HG02759 (cell line): ENCODE measurements around the gene DNAH2.

Source experiments
- ATAC-seq: cut with Tn5 transposase; IDR thresholded peaks from one replicate; pipeline ENCODE4 v1.9.1; 2021; ENCODE audit warnings: mild to moderate bottlenecking, moderate library complexity; ENCODE audit not compliant: unreplicated experiment

DNAH2 gene

DNA sequence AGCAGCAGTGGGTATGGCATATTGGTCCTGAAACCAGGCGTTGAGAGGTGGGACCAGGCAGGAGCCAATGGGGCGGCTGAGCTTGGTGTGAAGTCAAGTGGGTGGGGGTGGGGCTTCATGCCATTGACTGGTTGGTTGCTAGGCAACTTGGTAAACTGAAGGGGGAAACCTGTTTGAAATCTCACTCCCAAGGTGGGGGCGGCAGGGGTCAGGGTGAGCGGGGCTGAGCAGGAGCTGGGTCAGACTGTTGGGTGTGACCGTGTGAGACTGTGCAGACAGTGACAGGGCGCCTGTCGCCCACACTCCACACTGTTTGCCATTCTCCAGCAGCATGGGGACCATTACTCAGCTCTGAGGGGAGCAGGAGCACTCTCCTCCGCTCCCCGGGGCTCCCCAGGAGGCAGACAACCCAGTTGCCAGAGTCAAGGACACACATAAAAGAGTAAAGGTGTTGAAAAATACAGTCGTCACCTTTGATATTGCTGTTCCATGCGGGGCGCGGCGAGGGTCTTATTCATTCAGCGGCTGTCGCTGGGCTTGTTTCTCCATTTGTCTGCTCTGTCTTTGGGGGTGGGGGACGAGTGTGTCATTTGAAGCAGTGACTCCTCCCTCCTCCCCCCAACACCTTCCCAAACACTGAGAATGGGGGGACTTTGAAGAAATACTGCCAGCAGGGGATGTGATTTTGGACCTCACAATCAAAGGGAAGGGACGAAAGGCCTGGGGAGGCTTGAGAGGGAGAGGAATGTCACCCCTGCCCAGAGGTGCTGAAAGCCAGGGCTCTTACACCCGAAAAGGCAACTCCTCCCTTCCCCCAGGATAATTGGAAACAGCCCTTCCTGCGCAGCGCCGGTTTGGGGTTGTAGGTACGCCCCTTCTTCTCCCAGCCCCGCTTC, 13.7 kb upstream of the DNAH2 start:
- no peak for ATAC-seq

DNA sequence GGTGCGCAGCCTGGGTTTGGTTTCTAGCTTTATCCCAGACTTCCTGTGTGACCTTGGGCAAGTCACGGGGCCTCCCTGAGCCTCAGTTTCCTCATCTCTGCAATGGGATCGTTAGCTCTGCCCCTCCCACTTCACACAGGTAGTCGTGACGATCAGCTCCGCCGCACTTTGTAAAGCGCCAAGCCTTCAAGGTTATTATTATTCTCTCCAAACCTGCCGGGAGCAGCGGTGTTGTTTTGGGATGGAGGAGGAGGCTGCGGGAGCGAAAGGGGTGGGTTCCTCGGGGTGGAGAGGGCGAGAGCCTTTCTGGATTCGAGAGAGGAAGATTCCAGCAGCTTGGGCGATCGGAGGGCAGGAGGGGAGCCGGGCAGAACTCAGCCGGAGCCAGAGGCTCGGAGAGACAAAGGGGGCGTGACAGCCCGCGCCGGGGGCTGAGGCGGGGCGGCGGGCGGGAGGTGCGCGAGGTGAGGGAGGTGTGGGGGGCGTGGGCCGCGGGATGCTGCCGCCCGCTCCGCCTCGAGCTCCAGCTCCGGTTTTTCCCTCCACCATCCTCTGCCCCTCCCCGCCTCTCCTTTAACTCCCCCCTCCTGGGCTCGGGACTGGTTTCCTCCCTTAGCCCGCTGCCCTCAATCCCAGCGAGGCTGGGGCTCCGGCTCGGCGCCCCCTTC, 12.8 kb upstream of the DNAH2 start, which contains the start of gene EFNB3:
Gene EFNB3, plus strand, starts transcription at position 602 of the 668 bp plus-strand sequence. CDS start 397 bp downstream, outside the sequence.
- ATAC-seq, result no peak

DNA sequence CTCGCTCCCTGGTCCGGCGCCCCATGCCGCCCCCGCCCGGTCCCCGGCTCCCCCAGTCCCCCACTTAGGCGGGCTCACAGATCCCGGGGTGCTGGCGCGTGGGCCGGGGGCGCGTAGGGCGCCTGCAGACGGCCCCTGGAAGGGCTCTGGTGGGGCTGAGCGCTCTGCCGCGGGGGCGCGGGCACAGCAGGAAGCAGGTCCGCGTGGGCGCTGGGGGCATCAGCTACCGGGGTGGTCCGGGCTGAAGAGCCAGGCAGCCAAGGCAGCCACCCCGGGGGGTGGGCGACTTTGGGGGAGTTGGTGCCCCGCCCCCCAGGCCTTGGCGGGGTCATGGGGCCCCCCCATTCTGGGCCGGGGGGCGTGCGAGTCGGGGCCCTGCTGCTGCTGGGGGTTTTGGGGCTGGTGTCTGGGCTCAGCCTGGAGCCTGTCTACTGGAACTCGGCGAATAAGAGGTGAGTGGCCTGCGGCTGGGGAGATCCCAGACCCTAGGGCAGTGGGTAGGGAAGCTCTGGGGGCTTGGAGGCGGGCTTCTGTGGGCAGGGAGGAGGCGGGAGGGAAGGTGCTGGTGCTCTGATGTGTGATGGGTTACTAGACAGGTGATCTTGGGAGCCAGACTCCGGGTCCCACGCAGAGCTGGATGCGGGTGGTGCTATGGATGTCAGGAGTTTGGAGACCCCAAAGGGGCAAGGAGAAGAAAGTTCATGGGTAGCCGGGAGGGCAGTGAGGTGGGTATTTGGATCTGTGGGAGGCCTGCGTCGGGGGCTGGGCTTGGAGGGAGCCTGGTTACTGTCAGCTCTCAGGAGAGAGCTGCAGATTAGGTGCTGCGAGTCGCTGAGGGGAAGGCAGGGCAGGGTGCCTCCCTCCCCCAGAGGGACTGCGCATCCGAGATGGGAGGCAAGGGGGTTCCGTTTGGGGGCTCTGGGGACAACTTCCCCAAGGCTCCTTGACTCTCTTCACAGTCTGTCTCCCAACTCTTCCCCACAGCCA, 12.0 kb upstream of the DNAH2 start:
- no peak for ATAC-seq

DNA sequence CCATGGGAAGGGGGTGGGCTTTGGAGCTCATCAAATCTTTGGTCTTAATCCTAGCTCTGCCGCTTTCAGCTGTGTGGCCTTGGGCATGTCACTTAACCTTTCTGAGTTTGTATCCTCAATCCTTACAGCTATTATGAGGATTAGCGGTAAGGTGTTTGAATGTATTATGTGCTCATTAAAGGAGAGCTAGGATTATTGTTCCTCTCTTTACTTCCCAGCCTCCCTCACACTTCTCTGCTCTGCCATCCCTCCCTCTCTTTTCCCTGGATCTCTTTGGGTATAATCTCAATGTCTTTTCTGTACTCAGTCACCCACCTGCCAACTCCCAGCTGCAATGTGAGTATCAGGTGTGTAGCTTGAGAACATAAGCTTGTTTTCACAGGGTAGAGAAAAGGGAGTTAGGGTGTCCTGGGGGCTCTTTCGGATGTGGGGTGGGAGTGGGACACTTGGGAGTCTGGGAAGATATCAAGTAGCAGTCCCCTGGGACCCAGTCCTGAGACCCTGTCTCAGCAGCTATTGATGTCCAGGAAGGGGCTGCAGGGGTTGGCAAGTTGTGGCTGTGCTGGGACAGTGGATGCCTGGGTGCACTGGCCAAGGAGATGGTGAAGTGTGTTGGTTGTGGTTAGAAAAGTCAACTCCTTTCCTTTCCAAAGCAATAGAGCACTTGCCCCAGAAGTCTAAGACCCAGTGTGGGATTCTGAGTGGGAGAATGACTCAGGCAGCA, 10.8 kb upstream of the DNAH2 start:
- no peak for ATAC-seq

DNA sequence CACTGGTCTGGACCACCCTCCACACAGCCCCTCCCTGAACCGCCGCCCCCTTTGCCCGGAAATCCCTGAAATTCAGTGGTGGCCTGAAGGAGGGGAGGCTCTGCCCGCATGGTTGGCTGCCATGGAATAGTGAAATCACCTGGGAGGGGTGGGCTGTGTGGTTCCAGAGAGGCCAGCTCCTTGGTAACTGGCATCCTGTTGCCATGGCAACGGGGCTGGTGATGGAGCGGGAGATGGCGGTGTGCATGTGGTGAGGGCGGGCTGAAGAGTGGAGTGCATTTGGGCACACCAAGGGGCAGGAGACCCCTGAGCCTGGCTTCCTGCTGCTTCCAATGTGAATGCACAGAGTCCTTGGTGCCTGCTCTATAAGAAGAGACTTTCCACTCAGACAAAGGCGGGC, 10.1 kb upstream of the DNAH2 start:
- ATAC-seq, result no peak

DNA sequence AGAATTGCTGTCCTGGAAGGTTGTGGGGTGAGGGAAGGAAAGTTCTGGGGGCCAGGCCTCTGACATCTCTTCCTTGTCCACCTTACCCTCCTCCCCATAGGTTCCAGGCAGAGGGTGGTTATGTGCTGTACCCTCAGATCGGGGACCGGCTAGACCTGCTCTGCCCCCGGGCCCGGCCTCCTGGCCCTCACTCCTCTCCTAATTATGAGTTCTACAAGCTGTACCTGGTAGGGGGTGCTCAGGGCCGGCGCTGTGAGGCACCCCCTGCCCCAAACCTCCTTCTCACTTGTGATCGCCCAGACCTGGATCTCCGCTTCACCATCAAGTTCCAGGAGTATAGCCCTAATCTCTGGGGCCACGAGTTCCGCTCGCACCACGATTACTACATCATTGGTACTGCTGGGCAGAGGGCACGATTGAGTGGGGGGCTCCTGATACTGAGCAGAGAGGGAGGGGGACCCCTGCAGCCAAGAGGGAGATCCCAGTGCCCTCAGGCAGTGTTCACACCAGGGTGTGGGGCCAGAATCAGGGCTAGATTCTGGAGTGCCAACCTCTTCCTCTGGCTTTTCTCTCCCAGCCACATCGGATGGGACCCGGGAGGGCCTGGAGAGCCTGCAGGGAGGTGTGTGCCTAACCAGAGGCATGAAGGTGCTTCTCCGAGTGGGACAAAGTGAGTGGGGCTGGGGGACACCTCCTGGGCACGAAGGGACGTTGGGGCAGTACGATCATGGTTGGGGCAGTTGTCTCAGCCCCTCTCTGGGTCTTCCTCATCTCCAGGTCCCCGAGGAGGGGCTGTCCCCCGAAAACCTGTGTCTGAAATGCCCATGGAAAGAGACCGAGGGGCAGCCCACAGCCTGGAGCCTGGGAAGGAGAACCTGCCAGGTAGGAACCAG, 9.4 kb upstream of the DNAH2 start:
- ATAC-seq, result no peak

DNA sequence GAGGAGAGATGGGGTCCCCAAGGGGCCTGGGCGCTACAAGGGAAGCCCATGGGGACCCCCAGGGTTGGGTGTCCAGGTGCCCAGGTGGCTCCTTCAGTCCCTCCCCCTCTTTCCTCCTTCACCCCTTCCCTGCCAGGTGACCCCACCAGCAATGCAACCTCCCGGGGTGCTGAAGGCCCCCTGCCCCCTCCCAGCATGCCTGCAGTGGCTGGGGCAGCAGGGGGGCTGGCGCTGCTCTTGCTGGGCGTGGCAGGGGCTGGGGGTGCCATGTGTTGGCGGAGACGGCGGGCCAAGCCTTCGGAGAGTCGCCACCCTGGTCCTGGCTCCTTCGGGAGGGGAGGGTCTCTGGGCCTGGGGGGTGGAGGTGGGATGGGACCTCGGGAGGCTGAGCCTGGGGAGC, 8.5 kb upstream of the DNAH2 start:
- no peak for ATAC-seq

DNA sequence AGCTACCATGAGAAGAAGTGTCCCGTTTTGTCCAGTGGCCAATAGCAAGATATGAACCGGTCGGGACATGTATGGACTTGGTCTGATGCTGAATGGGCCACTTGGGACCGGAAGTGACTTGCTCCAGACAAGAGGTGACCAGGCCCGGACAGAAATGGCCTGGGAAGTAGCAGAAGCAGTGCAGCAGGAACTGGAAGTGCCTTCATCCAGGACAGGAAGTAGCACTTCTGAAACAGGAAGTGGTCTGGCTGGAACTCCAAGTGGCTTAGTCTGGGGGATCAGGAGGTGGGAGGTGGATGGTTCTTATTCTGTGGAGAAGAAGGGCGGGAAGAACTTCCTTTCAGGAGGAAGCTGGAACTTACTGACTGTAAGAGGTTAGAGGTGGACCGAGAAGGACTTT, 7.2 kb upstream of the DNAH2 start:
- ATAC-seq, result no peak

DNA sequence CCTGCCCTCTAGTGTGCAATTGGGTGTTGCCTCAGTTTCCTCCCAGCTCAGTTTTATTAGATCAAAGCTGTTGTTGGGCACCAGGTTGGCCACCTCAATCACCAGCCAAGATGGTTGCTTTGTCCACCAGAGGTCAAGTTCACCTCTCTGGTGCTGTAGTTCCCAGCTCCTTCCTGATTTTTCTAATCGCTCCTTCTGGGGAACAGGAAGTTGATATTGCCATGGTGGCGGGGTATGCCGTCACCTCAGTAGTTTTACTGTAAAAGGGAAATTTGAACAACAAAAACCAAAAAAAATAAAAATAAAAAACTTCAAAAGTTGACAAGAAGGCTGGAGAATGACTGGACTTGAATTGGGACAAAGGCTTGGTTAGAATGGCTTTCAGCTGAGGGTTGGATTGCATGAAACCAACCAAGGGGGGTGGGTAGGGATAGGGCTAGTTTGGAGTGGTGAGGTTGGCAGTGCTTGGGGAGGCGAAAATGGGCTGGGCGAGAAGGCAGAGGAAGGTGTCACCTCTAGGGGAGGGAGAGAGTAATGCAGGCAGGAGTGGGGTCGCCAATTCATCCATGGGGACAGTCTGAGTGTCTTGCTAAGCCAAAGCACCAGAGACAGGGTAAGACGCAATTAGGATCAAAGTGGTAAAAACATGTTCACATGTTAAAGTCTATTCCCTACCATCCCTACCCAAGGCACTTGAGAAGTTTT, 6.3 kb upstream of the DNAH2 start:
- no peak for ATAC-seq

DNA sequence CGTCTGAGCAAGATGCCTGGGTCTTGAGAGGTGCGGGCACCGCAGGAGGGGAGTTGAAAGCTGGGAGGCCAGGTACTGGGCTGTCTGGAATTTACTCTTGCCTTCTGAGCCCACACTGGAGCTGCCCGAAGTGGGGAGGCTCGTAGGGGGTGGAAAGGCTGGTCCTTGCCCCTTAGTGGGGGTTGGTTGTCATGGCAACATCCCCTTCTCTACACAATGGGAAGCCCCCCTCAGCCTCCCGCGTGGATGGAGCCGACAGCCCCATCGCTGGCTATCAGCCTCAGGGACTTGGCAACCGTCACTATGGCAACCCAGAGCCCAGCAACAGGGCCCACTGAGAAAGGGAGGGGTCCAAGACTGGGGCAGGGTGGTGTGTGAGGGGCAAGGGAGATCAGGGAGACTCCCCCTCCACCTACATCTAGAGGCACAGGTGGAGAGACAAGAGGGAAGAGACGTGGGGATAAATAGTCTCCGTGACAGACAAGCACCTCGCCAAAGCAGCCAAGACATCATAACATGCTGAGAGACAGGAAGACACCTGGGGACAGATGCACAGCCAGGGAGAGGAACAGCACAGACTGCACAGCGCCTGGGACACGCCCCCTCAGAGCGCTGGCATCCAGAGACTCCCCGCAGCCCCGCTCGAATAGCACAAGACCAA, 5.3 kb upstream of the DNAH2 start:
- ATAC-seq, result no peak

DNA sequence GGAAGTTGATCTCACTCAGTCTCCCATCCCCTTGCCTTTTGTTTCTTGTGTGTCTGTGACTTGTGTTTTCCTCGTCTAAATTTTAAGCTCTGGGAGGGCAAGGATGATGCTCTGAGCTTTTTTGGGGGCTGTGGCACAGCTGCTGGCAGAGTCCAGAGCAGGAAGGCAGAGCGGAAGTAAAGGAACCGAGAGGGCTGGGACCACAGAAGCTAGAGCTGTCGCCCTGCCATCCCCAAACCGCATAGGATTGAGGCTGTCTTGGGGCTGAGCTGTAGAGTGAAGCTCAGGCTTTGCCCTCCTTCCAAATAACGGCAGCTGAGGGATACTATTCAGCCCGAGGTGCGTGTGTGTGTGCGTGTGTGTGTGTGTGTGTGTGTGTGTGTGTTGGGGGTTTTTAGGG, 3.8 kb upstream of the DNAH2 start:
- no peak for ATAC-seq

DNA sequence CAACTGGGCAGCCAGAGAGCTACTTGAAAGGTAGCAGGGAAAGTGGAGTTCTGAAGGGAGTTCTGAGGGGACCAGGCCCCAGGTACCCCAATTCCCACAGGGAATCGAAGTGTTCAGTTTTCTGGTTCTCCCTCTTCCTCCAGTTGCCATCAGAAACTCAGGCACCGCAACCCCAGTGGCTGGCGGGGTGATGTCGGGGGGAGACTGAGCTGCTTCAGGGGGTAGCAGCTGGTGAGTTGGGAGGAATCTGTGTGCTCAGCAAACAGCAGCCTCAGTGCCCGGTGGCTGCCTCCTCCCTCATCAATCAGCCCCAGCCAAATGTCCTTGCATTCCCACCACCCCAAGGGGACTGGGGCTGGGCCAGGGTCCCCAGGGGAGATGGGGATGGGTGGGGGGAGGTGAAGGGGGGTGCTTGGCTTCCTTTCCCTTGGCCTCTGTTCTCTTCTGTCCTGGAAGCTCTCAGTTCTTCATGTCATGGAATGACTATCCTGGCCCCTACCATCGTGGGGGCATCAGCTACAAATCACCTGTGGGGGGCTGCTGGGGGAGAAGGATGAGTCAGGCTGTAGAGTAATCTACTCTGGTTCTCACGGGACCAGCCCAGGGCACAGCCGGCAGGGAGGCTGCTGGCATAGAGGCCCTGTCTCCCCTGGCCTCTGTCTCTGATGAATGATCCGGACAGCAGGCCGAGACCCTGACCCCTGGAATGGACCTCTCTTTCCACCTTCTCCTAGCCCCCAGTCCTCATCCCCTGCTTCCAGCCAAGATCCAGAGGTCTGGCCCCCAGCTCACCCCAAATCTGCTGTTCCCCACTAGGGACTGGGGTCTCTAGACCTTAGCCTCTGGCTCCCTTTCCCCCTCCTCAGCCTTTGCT, 2.6 kb upstream of the DNAH2 start:
- no peak for ATAC-seq

DNA sequence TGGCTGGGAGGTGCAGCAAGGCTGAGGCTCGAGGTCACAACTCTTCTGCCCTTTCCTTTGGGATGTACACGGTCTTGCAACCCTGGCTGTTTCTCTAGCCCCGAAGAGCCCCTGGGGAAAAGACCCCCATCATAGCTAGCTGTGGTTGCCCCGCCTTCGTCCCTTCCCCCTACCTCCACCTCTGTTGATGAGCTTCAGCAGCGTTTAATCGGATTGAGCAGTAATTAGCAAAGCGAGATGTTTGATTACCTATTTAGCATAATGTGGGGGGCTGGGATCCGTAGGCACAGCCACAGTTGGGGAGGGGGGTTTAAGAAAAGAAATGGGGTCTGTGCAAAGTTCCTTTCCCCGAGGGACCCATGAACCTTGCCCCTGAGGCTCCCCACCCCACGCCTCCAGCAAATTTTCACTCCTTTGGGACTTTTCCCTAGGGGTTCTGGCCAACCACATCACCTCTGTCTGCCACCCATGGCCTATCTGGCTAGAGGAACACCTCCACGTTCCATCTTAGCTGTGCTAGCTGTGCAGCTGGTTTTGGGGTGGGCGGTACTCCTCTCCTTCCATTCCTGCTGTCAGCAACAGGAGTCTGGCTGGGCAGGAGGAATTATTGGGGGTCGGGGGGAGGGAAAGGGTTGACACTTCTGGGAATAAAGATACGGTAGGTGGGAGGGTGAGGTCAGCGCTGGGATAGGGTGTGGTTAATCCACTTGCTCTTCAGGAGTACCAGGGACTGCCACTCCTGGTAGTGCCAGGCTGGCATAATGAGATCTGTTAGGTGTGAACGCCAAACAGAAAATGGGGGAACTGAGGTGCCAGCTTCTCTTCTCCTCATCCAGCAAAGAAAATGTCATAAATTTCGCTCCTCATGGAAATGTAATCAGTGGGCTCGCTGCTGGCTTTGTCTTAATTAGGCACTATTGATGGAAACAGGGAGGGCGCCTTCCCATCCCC, 1.3 kb upstream of the DNAH2 start:
- ATAC-seq, result no peak

DNA sequence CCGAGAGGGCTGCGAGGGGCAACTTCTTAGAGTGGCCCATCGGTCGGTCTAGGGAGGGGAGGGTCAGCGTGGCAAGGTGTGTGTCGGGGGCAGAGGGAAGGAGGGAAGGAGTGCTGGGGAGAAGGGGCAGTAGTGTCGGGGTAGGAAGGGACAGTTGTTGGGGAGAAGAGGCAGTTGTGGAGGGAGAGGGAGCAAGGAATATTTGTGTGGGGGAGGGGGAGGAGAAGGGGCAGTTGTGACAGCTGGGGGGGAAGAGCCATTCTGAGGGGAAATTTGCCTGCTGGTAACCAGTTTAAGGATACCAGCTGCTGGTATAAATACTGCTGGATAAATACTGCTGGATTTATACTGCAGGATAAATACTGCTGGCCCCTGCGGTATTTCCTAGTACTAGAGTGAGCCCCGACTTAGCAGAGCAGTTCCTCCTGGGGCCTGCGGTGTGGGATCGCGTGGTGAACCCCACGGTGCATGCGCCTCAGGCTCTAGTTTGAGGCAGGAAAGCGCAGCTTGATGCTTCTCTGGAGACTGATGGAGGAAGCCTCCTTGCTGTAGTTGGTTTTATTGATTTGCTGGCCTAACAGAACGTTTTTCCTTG, 309 bp downstream of the DNAH2 start:
- no peak for ATAC-seq

DNA sequence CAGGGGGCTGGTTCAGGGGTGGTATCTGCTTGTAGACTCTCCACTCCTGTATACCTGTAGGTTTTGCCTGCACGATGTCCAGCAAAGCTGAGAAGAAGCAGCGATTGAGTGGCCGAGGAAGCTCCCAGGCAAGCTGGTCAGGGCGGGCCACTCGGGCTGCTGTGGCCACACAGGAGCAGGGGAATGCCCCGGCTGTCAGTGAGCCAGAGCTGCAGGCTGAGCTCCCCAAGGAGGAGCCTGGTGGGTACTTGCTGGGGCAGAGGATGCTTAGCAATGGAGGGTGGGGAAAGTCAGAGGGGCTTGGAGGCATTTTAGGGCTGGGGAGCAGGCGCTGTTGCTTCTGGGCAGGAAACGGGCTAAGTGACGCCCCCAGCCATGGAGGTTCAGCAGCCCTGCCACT, 2.1 kb downstream of the DNAH2 start:
- ATAC-seq, result no peak

DNA sequence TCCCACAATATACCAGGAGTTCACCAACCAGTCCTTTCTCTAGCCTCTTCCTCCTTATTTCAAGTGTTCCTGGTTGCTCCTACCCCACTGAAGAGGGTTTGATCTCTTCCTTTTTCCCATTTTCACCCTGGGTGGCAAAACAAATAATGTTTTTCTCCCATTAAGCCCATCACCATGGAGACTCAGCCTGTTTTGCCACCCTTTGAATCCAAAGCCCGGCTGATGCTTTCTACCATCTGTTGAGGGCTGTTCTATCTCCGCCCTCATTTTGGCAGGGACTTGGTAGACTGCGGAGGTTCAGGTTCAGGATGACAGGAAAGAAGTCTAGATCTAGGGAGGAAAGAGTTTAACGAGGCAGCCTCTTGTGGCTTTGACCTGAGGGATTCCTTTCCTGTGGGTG, 2.6 kb downstream of the DNAH2 start:
- ATAC-seq, result no peak
